CD4-positive, alpha-beta T cell treated with Interferon gamma for 1 hour (primary cell): ENCODE measurements around the gene UBD.

Experiments
- DNase-seq: peaks from one replicate; pipeline ENCODE4 v3.0.0-alpha.2; 2020

Gene UBD

GRCh38 chr6:29561091-29561490 lies 1.6 kb upstream of the UBD start:
- DNase-seq, result no peak

- DNase-seq, result no peak
Observed at GRCh38 chr6:29558439-29559079, 973 bp downstream of the UBD start.

DNA sequence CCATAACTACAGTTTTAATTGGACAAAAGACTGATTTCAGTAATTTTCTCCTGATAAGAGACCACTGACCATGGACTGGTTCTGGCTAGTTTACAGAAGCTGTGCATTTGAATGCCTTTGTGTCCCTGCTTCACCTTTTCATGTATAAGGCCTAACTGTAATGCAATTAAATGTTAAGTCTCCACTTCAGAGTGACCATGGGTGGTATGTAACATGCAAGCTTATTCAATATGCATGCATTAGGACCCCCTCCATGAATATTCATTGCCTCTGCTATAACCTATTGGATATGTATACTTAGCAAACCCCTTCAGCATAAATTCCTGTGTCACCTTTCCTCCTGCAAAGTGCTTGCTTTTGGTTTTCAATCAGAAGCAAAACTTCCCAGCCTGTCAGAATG lies 2.2 kb downstream of the UBD start:
- no peak for DNase-seq

- no peak for DNase-seq
Observed at GRCh38 chr6:29554764-29555163, 4.8 kb downstream of the UBD start.

GRCh38 chr6:29553268-29554057 lies 6.1 kb downstream of the UBD start:
- peak; percentile 62 for DNase-seq

- DNase-seq, result peak; percentile 30
Observed at GRCh38 chr6:29552512-29553051, 7.0 kb downstream of the UBD start.

DNA sequence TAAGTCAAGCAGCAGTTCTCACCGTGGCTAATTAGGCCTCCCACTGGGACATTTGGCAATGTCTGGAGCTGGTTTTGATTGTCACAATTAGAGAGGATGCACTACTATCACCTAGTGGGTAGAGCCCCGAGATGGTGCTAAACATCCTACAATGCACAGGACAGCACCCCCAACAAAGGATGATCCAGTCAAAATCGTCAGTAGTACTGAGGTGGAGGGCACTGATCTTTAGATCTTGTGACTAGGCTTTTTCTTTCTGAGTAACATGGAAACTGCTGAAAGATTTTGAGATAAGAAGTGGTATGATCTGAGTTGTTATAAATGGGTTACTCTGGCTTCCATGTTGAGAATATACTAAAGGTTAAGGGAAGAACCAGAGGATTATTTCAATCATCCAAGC lies 12.0 kb downstream of the UBD start:
- DNase-seq, result no peak

GRCh38 chr6:29537714-29538403 lies 21.7 kb downstream of the UBD start:
- DNase-seq, result no peak

DNA sequence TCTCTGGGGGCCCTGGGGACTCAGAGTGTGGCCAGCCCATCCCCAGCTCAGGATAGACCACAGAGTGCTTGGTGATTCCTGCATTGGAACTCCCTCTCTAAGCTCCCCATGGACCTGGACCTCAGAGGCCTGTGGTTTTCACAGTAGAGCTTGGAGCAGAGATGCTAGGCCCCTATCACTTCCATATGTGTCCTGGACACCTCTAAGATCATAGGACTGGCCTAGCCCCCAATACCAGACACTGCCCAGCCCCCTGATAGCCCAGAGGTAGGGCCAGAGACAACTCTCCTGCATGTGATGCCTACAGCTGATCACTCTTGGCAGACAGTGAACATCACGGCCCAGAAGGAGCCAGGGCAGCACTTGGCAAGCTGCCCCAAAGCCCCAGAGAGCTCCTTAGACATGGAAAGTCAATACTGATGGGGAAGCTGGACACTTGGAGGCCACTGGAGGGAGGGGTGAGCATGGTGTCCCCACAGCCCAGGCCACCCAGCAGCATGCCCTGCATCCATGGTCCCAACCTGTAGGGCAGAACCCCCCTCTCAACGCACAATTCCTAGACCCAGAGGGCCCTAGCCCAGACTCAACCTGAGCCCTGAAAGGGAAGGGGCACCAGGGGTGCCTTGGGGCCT lies 27.1 kb downstream of the UBD start:
- no peak for DNase-seq

GRCh38 chr6:29531668-29532067 lies 27.9 kb downstream of the UBD start:
- DNase-seq, result no peak

GRCh38 chr6:29530671-29531310 lies 28.7 kb downstream of the UBD start:
- no peak for DNase-seq

GRCh38 chr6:29529956-29530355 lies 29.6 kb downstream of the UBD start:
- DNase-seq, result no peak

- no peak for DNase-seq
Observed at GRCh38 chr6:29528988-29529560, 30.5 kb downstream of the UBD start.

DNA sequence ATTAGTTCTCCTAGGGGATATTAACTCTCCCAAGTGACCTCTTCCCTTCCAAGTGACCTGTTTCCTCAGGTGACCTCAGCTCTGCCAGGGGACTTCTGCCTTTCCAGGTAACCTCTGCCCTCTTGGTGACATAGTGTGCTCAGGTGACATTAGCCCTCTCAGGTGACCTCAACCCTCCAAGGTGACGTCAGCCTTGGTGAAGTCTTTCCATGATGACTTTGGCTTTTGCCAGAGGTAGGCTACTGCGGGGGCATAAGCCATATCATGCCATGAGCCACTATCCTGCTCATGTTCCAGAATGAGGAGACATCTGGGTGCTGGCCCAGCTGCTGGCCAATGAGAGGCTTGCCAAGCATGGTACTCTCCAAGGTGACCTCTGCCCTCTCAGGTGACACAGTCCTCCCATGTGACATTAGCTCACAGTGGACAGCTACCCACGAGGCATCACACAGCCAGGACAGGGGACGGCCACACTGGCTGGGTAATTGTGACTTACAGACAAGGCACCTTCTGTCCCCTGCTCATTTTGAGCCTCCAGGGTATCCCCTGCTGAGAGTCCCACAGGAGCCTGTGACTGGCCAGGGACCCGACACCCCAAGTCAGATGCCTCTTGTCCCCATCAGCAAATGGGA lies 31.1 kb downstream of the UBD start:
- no peak for DNase-seq

- DNase-seq, result no peak
Observed at GRCh38 chr6:29527564-29527963, 32.0 kb downstream of the UBD start.

- no peak for DNase-seq
Observed at GRCh38 chr6:29527126-29527525, 32.4 kb downstream of the UBD start.

- DNase-seq, result no peak
Observed at GRCh38 chr6:29525311-29525639, 34.3 kb downstream of the UBD start.

DNA sequence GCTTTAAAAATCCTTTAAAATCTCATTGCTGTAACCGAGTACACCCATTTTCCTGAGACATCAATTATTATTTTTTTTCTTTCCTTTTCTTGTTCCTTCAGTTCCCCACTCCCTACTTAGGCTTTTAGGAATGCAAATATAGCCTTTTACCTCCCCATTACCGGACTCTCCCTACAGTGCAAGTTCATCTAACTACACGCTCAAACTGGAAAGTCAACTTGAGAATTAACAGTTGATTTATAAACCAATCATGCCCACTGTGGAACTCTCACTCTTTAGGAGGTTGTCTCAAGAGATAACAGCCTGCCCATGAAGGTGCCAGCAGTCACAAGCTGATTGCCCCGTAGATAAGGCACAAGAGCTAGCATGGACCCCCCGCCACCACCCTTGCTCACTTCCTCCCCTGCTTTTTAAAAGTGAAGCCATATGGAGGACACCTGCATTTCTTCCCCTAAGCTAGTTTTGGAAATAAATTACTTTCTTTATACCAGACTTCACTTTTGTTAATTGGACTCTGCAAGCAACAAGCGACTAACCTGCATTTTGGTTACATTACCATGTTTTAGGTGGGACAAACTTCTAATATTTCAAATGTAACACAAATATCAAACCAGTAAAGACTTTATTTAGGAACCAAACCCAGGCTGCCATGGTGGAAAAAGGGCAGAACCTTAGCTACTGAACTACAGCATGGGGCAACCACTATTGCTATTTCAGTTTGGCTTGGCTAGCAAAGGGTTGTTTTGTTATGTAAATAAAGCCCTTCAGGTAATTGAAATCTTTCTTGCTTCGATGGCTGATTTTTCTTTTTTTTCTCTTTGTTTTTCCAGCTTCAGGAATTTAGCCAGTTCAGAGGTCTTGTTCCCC lies 34.9 kb downstream of the UBD start:
- no peak for DNase-seq

DNA sequence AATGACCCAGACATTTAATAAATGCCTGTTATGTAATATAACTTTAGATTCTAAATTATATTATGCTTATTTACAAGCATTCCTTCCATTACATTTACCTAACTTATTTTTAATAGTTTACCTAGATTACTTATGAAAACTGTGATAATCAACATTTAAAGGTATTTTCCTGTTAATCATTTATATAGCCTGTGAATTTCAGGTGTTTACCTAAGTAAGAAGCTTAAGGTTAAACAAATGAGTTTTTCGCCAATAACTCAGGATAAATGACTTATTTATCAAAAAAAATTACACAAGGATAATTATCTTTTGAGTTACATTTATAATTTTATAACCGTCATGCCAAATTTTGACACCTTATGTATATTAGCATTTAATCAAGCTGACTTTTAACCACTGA lies 35.5 kb downstream of the UBD start:
- DNase-seq, result no peak

DNA sequence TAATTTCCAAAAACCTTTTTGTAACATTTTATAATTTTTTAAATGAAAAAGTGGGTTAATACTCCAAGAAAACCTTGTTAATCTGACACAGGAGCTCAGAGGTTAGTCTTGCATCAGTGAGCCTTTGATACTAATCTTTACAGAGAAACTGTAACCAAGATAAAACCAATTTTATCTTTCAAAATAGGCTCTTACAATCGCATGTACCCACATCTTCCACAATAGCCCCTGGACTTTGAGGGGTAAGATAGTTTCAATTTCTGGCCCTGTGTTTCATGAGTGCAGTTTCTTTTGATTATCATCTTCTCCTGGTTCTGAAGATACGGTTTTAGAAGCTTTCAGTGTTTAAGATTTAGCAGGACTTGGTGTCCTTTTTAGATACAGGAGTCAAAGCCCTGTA lies 37.3 kb downstream of the UBD start:
- no peak for DNase-seq
